Amygdala (tissue), 56 donors: Measurements from ENCODE around the gene CNNM2.

Experiments
- DNase-seq, 56 donors: peaks; one replicate each; lab custom pipeline; 2025; lab: John Stamatoyannopoulos, UW

Gene CNNM2

DNA sequence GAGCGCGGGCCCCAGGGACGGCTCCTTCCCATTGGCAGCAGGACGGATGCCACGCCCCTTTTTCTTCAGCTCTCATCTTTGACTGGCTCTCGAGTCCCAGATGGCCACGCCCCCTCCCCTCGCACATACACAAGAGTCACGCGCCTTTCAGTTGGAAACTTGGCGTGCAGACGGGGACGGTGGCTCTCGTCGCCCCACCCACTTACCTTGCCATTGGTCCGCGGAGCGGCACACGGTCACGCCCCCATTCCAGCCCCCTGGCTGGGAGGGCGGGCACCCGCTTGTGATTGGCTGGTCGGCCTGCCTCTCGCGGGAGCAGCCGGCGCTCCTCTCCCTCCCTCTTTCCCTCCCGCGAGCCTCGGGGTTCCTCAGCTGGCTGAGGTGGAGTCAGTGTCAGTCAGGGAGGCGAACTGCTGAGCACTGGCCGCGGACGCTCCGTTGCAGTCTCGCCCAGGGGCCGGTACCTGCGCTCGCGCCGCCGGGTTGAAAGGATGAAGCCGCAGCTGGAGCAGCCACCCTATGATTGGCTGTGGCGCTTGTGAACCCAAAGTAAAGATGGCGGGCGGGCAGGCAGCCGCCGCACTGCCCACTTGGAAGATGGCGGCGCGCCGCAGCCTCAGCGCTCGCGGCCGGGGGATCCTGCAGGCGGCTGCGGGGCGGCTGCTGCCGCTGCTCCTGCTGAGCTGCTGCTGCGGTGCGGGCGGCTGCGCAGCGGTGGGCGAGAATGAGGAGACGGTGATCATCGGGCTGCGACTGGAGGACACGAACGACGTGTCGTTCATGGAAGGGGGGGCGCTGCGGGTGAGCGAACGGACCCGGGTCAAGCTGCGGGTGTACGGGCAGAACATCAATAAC is at the start of gene CNNM2:
Gene CNNM2, plus strand, starts transcription at position 333 of the 855 bp plus-strand sequence. Its CDS starts 187 bp downstream, at position 520.
- peak; percentile 77 to 100 (median 99) for DNase-seq

DNA sequence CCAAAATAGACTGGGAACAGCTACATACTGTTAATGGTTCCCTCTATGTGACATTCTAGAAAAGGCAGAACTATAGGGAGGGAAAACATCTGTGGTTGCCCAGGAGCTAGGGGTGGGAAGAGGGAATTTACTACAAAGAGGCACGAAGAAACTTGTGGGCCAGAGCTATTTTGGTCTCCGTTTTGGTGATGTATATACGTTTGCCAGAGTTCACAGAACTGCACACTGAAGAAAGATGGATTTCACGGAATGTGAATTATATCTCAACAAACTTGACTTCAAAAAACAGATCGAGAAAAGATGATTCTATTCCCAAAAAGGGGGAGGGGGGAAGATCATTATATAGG is 49.2 kb upstream of the CNNM2 start:
- DNase-seq = no peak

DNA sequence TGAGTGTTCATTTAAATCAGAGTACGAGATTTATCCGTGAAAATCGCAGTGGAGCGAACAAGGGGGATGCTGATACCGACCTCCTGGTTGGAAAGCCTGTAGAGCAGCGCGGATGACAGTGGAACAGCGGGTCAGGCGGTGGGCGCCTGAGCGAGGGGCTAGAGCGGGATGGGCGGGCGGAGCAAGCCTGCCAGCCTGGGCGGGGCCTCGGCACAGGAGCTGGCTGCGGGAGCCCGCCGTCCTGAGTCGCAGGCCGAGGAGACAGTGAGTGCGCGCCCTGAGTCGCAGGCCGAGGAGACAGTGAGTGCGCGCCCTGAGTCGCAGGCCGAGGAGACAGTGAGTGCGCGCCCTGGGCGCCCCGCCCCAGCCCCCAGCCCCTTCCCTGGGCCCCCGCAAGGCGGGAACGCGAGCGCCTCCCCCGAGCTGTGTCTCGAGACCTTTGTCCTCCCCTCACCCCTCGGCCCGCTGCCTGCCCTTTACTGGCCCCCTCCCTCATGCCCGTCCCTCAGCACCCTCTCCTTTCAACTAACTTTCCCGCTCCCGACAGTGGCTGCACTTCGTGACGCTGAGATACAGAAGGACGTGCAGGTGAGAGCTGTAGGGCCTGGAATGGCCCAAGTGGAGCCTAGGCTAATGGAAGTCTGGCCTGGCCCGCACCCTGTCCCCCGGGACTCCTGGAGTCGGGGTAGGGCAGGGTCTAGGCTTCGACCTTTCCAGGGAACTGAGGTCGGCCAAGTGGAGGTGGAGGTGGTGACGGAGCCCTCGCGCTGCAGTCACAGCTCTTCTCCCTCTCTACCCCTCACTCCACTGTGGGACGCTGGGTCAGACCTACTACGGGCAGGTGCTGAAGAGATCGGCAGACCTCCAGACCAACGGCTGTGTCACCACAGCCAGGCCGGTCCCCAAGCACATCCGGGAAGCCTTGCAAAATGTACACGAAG is 48.6 kb upstream of the CNNM2 start, which contains the start of gene AS3MT:
Gene AS3MT, plus strand, starts transcription at position 213 of the 941 bp plus-strand sequence. Its CDS starts 123 bp downstream, at position 336.
- DNase-seq = peak in 14 of 56 donors; percentile 2 to 41 (median 13)

DNA sequence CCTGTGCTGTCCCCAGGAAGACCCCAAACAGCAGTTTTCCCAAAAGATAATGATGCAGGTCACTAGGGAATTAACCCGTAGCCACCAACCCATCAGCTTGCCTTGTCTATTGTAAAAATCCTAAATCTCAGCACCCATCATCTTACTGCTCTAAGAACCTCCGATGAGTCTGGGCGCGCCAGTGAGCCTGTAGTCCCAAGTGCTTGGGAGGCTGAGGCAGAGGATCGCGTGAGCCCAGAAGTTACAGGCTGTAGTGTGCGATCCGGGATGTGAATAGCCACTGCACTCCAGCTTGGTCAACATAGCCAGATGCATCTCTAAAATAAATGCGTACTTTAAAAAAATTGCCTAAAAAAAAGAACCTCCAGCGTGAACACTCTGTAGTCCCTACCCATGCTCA is 47.9 kb upstream of the CNNM2 start:
- DNase-seq = no peak

DNA sequence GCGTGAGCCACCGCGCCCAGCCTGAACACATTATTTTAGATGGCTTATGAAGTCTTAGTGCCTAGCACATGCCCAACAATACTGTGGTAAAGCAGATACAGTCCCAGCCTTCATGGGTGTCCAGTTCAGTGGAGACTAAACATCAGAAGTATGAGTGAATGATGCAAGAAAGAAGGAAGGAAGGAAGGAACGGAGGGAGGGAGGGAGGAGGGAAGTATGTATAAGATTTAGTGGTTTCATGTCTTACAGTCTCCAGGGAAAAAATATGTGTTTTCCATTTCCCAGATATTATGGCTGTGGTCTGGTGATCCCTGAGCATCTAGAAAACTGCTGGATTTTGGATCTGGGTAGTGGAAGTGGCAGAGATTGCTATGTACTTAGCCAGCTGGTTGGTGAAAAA is 45.9 kb upstream of the CNNM2 start:
- no peak for DNase-seq

DNA sequence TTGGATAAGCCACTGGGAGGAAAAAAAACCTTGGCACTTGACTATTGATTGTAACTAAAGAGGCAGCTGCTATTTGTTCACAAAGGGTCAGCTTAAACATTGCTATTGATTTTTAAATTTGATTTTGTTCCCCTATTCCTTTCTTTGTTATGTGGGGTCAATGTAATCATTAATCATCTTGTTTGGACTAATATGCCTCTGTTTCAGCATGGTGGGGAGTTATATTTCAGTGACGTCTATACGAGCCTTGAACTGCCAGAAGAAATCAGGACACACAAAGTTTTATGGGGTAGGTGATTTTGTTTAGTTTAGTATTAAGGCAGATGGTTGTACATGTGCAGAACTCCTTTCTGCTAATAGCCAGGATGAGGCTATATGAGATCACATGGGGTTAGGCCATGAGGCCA is 41.3 kb upstream of the CNNM2 start:
- no peak for DNase-seq

DNA sequence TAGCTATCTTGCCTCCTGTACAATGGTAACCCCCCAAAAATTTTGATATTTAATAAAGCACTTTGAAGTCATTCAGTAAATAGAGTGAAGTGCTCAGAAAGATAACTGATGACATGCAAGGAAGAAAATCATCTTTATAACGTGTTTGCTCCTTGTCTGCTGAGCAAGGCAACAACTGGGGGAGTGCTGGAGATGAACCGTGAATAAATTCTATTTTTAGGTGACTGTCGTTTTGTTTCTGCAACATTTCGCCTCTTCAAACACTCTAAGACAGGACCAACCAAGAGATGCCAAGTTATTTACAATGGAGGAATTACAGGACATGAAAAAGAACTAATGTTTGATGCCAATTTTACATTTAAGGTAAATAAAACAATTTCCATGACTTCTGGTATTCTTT is 39.5 kb upstream of the CNNM2 start:
- no peak for DNase-seq

DNA sequence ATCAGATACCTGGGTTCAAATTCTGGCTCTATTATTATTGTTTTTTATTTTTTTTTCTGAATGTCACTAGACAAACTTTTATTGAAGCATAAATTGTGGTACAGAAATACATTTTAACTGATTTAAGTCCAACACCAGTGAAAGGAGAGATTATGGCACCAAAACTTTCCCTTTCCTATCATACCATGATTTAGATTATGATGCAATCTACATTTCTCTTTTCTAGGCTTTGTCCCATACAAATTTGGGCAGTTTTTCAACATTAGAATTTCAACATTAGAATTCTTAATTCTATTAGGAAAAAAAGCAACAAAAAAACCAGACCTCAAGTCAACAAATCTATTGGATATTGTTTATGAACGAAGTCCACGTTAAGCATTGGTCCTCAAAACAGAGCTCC is 37.8 kb upstream of the CNNM2 start:
- no peak for DNase-seq

DNA sequence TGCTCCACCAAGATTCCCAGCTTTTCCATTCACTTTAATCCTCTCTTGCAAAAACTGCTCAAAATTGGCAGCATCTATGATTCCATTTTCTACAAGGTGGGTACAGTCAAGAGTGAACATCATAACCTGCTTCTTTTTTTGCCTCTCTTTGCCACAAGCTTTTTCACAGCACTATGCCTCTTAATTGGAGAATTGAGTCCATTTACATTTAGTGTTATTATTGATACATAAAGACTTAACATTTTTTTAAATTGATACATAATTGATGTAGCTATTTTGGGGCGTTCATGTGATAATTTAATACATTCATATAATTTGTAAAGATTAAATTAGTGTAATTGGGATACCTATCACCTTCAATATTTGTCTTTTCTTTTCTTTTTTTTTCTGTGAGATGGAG is 30.0 kb upstream of the CNNM2 start:
- no peak for DNase-seq

DNA sequence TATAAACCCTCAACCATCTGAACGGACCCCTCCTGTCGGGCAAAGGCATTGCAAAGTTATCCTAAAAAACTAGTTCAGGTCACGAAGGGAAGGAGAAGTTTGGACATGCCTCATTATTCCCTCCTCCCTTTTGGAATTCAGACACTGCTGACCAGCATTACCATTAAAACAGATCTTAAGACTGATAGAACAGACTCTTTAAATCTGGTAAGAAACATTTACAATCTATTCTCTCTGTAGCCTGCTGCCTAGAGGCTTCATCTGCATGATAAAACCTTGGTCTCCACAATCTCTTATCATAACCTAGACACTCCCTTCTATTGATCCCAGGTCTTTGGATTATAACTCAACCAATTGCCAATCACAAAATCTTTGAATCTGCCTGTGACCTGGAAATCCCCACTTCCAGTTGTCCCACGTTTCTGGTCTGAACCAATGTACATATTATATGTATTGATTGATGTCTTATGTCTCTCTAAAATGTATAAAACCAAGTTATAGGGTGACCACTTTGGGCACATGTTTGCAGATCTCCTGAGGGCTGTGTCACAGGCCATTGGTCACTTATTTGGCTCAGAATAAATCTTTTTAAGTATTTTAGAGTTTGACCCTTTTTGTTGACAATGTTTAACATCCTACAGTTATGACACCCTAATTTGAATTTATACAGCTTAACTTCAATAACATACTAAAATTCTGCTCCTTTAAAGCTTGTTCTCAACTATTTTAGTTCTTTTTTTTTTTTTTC is 23.5 kb upstream of the CNNM2 start:
- DNase-seq = no peak

DNA sequence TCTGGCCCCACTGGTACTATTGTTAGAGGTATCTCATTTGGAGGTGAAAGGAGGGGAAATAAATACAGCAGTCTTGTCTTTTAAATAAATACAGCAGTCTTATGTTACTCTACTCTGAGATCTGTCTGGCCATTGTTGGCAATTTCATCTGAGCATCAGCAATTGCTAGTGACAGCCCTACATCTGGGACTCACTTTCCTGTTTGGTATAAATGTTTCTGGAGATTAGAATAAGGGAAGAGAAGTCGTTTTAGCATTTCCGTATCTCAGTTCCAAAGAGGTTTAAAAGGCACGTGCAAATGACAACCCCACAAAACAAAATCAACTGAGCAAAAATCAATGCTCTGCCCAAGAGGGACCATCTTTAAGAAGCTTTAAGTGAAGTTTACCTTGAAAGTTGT is 18.1 kb upstream of the CNNM2 start:
- no peak for DNase-seq

DNA sequence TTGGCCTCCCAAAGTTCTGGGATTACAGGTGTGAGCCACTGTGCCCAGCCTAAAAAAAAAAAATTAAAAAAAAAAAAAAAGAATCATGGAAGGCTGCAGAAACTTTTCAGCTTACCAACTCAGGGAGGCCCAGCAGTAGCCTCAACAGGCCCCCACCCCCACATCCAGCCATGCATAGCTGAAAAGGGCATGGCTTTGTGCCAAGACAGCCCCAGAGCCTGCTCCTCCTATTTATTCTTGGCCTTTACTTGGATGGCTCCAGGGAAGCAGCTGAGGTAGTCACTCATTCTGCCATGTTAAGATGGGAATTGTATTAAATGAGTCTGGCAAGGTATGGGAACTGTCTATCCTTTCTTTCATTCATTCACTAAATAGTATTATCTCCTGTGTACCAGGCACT is 13.7 kb upstream of the CNNM2 start:
- no peak for DNase-seq

DNA sequence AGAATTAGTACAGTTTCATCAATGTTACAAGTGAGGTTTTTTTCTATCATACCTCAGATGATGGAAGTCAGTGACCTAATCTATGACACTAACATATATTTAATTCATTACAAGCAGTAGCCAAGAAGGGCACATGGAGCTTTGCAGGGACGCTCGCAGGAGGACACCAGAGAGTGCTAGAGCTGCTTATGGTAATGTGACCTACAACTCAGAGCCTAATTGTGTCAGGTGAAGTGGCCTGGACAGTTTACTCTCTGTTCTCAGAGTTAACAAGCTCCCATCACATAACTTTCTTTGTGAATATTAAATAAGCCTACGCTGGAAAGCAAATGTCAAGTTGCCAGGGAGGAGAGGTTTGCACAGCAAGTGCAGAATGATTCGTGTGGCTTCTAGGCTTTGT is 11.6 kb upstream of the CNNM2 start:
- no peak for DNase-seq

DNA sequence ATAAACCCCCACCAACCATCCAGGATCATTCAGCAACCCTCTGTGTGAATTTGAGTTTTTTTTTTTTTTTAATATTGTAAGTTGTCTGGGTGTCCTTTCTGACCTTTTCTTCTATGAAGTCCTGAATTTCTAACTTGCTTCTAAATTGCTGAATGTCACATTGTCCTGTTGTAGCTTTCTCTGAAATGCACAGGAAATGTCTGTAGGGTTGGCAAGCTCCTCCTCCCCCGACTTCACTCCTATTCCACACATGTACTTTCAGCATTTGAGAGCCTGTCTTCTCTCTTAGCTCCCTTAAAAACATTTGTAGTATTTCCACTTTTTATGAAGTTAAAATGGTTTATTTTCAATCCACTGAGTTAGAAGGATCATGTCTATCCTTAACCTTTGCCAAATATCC is 3.3 kb upstream of the CNNM2 start:
- DNase-seq = no peak

DNA sequence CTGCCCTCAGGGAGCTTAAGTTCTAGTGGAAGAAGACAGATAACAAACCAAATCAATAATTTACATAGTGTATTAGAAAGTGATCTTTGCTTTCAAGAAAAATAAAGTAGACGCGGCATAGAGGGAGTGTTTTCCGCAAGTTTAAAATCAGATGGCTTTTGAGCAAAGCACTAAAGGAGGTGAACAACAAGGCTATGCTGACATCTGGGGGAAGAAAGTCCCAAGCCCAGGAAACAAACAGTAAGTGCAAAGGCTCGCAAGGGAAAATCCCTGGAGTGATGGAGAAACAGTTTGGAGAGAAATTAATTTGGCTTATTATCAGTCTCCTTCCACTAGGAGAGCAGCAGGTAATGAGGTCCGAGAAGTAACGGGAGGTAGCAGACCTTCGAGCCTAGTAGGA is 1.9 kb upstream of the CNNM2 start:
- DNase-seq = no peak

DNA sequence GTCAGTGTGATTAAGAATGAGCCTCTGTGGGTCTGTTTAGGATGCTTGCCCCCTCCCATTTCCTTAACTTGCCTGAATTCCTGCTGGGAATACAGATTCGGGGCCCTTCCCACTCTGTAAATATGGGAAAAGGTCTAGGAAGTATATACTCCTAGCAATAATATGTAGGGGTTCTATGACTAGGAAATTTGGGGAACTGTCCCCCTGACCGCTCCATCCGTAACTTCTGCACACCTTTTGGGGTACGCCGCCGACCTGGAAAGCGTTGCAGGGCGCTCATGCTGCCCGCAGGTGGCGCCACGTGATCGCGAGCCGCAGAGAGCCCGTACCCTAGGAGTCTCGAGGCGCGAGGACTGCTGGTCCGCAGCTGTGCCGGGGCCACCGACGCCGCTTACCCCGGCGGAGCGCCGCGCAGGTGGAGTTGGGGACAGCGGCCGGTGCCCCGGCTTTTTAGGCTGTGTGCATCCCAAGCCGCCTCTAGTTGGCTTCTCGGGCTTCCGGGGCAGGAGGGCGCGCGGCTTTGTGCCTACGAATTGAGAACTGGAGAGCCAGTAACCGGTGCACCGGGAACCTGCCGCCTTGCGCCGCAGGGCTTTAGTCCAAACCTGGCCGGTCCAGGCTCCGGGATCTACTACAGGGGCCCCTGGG is 656 bp upstream of the CNNM2 start:
- peak in 54 of 56 donors; percentile 17 to 86 (median 76) for DNase-seq

DNA sequence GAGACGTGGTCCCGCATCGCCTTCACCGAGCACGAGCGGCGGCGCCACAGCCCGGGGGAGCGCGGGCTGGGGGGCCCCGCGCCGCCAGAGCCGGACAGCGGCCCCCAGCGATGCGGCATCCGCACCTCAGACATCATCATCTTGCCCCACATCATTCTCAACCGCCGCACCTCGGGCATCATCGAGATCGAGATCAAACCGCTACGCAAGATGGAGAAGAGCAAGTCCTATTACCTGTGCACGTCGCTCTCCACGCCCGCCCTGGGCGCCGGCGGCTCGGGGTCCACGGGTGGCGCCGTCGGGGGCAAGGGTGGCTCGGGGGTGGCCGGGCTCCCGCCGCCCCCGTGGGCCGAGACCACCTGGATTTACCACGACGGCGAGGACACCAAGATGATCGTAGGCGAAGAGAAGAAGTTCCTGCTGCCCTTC is 737 bp downstream of the CNNM2 start:
- DNase-seq = peak in 3 of 56 donors; percentile 39 to 58 (median 40)

DNA sequence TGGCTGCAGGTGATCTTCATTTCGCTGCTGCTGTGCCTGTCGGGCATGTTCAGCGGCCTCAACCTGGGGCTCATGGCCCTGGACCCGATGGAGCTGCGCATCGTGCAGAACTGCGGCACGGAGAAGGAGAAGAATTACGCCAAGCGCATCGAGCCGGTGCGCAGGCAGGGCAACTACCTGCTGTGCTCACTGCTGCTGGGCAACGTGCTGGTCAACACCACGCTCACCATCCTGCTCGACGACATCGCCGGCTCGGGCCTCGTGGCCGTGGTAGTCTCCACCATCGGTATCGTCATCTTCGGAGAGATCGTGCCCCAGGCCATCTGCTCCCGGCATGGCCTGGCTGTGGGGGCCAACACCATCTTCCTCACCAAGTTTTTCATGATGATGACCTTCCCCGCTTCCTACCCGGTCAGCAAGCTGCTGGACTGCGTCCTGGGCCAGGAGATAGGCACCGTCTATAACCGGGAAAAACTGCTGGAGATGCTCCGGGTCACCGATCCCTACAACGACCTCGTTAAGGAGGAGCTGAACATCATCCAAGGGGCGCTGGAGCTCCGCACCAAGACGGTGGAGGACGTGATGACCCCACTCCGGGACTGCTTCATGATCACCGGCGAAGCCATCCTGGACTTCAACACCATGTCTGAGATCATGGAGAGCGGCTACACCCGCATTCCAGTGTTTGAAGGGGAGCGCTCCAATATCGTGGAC is 1.3 kb downstream of the CNNM2 start:
- DNase-seq = peak in 18 of 56 donors; percentile 5 to 40 (median 16)

DNA sequence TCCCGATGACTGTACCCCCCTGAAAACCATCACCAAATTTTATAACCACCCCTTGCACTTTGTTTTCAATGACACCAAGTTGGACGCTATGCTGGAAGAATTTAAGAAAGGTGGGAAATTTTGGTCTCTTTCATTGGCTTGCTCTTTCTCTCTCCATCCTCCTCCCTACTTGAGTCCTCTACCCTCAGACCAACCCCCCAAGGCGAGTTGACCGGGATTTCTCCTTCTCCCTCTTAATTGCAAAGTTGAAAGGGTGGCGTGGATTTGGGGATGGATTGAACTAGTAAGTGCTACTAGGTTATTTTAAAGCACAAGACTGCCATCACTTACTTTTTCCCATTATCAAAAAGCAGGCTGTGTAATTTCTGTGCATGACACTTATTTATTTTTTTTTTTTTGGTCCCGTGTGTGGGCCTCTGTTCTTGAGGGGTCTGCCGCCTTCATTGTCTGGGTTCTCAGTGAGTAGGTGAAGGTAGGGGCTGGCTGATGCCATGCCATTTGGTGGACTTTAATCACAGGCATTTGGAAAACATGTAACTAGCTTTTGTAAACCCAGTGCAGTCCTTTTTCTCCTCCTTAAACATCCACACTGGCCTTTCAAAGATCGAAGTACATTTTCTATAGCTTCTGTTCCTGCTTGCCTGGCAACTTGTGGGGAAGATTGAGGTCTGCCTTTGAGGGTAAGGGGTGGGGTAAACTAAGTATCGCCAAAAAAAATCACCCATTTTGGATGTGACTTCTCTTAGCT is 2.1 kb downstream of the CNNM2 start:
- peak in 1 of 56 donors; percentile 1 for DNase-seq
